Thoracic aorta (tissue), 2 donors: ENCODE data around the gene PARD3. TPM values are rescaled to one million over a fixed set of nuclear protein-coding genes. Genes with fewer than 3 reads are reported as not detected.

Experiments
- ATAC-seq: fragments of 150-250 bp; one replicate; pipeline ENCODE4 v1.8.0; 2017; ENCODE audit warnings: low read depth; ENCODE audit not compliant: insufficient number of reproducible peaks, low FRiP score
- DNase-seq: peaks from one replicate; pipeline ENCODE4 v3.0.0-alpha.2; 2020; ENCODE audit warnings: low spot score
- H3K27ac ChIP-seq, 2 donors: fragments of 200-600 bp; sonication (generic); 1 replicate in 1 of 2; 2 replicates in 1 of 2; pipeline ENCODE4 v1.5.1; 2016; ENCODE audit warnings: mild to moderate bottlenecking in 2 of 2, moderate library complexity in 2 of 2
- H3K27me3 ChIP-seq: fragments of 200-600 bp; sonication (generic); replicated peaks from 2 replicates; pipeline ENCODE4 v1.6.0; 2016; ENCODE audit warnings: mild to moderate bottlenecking; ENCODE audit not compliant: insufficient read depth
- H3K36me3 ChIP-seq: fragments of 200-600 bp; sonication (generic); one replicate; pipeline ENCODE4 v1.5.1; 2016
- H3K4me1 ChIP-seq, 2 donors: fragments of 200-600 bp; sonication (generic); 1 replicate in 1 of 2; 2 replicates in 1 of 2; pipeline versions ENCODE4 v1.5.1 to v1.6.0; 2016; ENCODE audit warnings: low read depth in 2 of 2, mild to moderate bottlenecking in 1 of 2; ENCODE audit not compliant: control insufficient read depth in 1 of 2
- H3K4me3 ChIP-seq: fragments of 200-600 bp; sonication (generic); 2 replicates; pipeline ENCODE4 v1.5.1; 2016; ENCODE audit warnings: mild to moderate bottlenecking
- H3K9me3 ChIP-seq: fragments of 200-600 bp; sonication (generic); 2 replicates; pipeline ENCODE4 v1.5.1; 2016
- CTCF ChIP-seq: fragments of 200-600 bp; sonication (generic); IDR thresholded peaks from one replicate; pipeline ENCODE4 v1.5.1; 2019; ENCODE audit warnings: antibody characterized with exemption
- total RNA-seq, 2 donors: library from RNA; depleted of rRNA; stranded (reverse); fragments of >200 nt; gene quantifications; one replicate each; pipeline versions ENCODE4 v1.1.0 to v1.2.3, GENCODE V29; 2016

Gene PARD3
- total RNA-seq, 2 donors from 2014 or later: 16.7 to 34.5 TPM

- H3K4me1 ChIP-seq: peaks cover 0 to 11% of the 10 kb centered on the region in 2 donors
- no peak overlapping the region for H3K27ac ChIP-seq
- H3K9me3 ChIP-seq: no peaks in the 10 kb centered on the region
Measured at GRCh38 chr10:34627741-34628140, 187.4 kb downstream of the PARD3 start.

GRCh38 chr10:34627331-34627730 is 187.8 kb downstream of the PARD3 start:
- ATAC-seq (no peak), DNase-seq (no peak)
- H3K36me3 ChIP-seq: no peaks in the 10 kb centered on the region
- H3K9me3 ChIP-seq: no peaks in the 10 kb centered on the region
- TF ChIP-seq CTCF: no peak
- H3K27ac ChIP-seq: no peak overlapping the region
- H3K4me1 ChIP-seq: peaks cover 0 to 11% of the 10 kb centered on the region in 2 donors
- no peaks in the 10 kb centered on the region for H3K27me3 ChIP-seq
- H3K4me3 ChIP-seq: no peak overlapping the region

More at GRCh38 chr10:34627741-34628140, 187.4 kb downstream of the PARD3 start:
- H3K4me3 ChIP-seq: no peak overlapping the region
- TF ChIP-seq CTCF: no peak
- no peaks in the 10 kb centered on the region for H3K36me3 ChIP-seq
- ATAC-seq (no peak), DNase-seq (no peak)
- no peaks in the 10 kb centered on the region for H3K27me3 ChIP-seq

GRCh38 chr10:34626158-34626880 is 188.8 kb downstream of the PARD3 start:
- ATAC-seq (no peak), DNase-seq (no peak)
- peaks cover 0 to 11% of the 10 kb centered on the region in 2 donors for H3K4me1 ChIP-seq
- H3K9me3 ChIP-seq: no peaks in the 10 kb centered on the region
- no peaks in the 10 kb centered on the region for H3K36me3 ChIP-seq
- no peak overlapping the region for H3K4me3 ChIP-seq
- H3K27ac ChIP-seq: no peak overlapping the region
- no peak for TF ChIP-seq CTCF
- H3K27me3 ChIP-seq: no peaks in the 10 kb centered on the region

GRCh38 chr10:34624323-34625153 is 190.6 kb downstream of the PARD3 start:
- Histone ChIP-seq H3K4me3 (no peak overlapping the region), H3K36me3 (no peaks in the 10 kb centered on the region), H3K27ac (no peak overlapping the region), H3K4me1 (peaks cover 0 to 11% of the 10 kb centered on the region in 2 donors), H3K27me3 (no peaks in the 10 kb centered on the region), H3K9me3 (no peaks in the 10 kb centered on the region)
- ATAC-seq: no peak
- TF ChIP-seq CTCF: no peak
- DNase-seq: no peak

- TF ChIP-seq CTCF: no peak
- no peak for DNase-seq
- Histone ChIP-seq H3K36me3 (no peaks in the 10 kb centered on the region), H3K9me3 (no peaks in the 10 kb centered on the region), H3K4me1 (peaks cover 0 to 1% of the 10 kb centered on the region in 2 donors), H3K4me3 (no peak overlapping the region), H3K27ac (no peak overlapping the region), H3K27me3 (no peaks in the 10 kb centered on the region)
- ATAC-seq: no peak
Measured at GRCh38 chr10:34622945-34623344, 192.2 kb downstream of the PARD3 start.
